ENCODE results near the gene PEF1.

Gene PEF1, protein sequence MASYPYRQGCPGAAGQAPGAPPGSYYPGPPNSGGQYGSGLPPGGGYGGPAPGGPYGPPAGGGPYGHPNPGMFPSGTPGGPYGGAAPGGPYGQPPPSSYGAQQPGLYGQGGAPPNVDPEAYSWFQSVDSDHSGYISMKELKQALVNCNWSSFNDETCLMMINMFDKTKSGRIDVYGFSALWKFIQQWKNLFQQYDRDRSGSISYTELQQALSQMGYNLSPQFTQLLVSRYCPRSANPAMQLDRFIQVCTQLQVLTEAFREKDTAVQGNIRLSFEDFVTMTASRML

DNA sequence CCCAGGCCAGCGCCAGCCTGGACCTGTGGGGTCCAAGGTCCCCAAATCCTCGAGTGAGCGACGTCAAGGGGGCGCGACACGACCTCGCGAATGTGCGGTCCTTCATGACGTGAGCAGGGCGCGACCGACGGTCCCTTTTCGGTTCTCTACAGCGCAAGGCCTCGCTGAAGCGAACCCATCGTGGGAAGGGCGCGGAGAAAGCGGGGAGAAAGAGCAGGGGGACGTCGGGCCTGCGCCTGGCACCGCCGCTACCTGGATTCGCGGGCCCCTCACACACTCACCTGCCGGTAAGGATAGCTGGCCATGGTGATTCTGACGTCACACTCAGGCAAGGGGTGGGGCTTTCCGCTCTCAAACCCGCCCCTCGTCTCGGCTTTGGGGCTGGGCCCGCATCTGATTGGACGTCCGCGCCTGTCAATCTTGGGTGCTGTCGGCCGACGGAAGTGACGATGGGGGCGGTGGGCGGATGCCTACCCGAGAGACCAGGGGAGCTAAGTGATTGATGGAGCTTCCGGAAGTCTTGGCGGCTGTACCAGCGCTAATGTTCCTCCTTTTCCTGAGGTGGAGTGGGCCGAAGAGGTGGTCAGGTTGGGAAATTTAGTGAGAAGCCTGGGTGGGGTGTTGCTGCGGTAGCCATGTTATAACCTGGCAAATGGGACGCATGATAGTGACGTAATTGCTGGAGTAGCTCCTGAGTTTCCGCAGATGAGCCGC is at the start of gene PEF1:
Gene PEF1, minus strand, starts transcription at position 317 of the 714 bp plus-strand sequence. Its CDS starts 12 bp downstream, at position 305.
- in situ Hi-C loops (cut with MboI; ENCODE audit: low sequenced_read_pairs), result no loop called here

DNA sequence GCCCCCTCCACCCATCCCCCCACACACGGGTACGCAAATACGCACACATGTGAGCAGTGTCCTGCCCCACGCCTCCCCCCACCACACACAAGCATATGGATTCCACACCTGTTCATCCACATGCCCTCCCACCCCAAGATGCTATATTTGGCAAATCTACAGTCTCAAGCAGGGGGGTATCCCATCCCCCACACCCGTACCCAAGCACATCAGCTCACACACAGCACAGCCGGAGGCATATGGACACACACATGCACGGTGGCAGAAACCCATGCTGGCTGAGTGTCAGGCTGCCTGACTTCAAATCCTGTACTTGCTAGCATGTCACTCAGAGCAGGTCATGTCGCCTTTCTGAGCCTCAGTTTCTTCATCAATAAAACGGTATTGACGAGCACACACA is 48.6 kb upstream of the PEF1 start:
- in situ Hi-C loops (cut with MboI; ENCODE audit: low sequenced_read_pairs), result no loop called here

DNA sequence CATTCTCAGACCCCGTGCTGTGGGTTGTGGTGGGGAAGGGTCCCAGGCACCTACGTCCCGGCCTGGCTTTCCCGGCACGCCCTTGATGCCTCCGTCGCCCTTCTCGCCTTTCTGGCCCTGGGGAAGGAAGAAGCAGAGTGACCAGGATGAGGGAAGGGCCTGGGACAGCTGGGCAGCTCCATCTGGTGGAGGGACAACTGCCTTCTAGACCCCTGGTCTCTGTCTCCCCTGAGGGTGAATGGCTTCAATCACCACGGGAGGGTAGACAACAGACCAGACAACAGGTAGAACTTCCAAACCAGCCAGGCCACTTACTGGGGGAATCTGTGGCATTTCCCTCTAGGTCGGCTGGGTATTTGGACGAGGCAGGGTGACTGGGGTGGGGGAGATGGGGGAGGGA is 47.3 kb upstream of the PEF1 start:
- in situ Hi-C loops (cut with MboI; ENCODE audit: low sequenced_read_pairs), result no loop called here

DNA sequence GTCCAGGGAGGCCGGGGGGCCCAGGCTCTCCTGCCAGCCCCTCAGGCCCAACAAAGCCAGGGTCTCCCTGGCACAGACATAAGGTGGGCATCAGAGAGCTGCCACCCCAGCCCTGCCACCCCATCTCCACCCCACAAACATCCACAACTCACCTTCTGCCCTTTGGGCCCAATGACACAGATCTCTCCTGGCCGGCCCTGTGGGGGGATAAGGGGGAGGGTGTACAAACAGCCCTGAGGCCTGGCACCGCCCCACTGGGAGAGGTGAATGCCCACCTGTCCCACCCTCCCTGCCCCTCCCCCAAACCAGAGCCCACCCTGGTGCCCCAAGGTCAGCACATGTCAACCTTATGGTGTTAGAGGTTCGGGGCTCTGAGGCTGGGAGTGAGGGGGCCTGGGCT is 46.8 kb upstream of the PEF1 start:
- in situ Hi-C loops (cut with MboI; ENCODE audit: low sequenced_read_pairs), result no loop called here

DNA sequence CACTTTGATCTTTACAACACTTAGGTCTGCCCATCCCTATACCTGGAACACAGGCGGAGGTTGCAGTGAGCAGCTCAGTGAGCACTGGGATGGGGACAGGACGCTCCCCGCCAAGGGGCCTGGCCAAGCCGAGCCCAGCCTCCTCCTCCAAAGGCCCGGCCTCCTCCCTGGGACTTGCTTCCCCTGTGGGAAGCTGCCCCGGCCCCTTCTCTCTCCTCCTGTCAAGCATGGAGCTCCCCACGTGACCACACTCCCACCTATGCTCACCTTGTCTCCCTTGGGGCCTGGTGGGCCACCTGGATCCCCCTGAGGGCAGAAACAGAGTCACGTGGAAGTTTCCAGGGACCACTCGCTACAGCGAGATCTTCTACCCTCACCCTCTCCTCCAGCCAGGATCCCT is 46.2 kb upstream of the PEF1 start:
- in situ Hi-C loops (cut with MboI; ENCODE audit: low sequenced_read_pairs), result no loop called here

DNA sequence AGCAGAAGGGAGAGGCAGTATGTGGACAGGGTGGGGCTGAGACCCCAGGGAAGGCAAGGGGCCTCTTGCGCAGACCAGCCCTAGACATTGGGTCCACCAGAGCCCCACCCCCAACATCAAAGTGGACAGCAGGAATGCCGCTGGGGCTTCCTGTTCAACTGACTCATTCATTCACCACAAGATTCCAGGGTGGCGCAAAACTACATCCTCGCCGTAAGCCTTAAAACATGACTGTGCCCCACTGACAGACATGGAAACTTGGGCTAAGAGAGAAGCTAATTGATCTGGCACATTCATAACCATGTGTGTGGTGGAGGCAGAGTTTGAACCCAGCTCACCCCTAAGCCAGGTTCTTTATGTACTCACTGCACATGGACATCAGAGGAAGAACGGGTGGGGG is 45.2 kb upstream of the PEF1 start:
- in situ Hi-C loops (cut with MboI; ENCODE audit: low sequenced_read_pairs), result no loop called here

DNA sequence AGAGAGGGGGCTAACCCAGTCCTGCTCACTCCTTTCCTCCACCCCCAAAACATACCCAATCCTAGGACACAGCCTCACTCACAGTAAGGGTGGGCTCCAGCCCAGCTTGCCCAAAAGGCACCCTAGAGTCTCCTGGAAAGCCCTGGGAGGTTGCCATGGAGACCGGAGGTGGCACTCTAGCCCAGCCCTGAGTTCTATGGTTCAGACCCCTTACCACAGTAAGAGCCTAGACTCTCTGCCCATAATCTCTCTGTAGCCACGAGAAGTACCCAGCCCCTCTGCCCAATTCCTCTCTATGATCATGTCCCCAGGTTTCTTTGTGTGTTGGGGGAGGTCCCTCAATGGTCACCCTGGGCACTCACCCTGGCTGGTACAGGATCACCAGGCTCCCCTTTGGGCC is 44.7 kb upstream of the PEF1 start:
- in situ Hi-C loops (cut with MboI; ENCODE audit: low sequenced_read_pairs), result no loop called here

DNA sequence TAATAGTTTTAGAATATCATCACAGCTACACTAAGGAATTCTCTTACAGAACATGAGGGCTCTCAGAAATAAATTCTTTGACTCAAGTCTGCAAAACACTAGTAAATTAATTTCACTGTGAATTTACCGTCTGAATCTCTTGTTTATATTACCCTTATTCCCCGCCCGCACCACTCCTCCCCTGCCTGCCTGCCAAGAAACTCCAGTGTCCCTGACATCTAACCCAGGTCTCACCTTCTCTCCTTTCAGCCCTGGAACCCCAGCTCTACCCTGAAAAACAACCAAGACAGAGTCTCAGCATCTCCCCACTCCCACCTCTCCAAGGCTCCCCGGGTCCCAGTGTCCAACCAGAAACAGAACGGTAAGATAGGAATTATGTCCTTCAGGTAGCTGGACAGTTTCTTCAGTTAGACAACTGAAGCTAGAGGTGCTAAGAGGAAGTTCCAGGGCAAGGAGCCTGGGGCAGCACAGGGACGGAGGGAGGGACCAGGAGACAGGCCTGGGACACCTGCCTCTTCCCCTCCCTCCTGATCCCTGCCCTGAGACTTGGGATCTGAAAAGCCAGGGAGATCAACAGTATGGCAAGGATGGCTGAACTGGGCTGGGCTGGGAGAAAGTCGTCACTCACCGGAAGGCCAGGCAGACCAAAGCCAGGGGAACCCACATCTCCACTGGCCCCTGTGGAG is 43.7 kb upstream of the PEF1 start:
- in situ Hi-C loops (cut with MboI; ENCODE audit: low sequenced_read_pairs), result no loop called here

DNA sequence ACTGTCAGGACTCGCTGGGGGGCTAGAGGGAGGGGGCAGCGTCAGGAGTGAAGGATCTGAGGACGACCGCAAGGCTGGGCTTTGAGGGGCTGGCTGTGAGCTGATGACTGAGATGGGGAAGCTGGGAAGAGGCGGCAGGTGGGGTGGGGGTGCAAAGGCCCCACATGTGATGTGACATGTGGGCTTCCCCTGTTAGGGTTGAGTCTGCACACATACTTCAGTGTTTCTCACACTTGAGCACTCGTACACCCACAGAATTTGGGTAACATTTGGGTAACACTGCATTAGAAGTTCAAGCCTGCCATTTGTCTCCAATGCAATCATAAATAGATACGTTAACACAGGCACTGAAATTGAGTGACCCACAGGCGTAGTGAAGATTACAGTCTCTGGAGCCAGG is 42.9 kb upstream of the PEF1 start:
- in situ Hi-C loops (cut with MboI; ENCODE audit: low sequenced_read_pairs), result no loop called here

DNA sequence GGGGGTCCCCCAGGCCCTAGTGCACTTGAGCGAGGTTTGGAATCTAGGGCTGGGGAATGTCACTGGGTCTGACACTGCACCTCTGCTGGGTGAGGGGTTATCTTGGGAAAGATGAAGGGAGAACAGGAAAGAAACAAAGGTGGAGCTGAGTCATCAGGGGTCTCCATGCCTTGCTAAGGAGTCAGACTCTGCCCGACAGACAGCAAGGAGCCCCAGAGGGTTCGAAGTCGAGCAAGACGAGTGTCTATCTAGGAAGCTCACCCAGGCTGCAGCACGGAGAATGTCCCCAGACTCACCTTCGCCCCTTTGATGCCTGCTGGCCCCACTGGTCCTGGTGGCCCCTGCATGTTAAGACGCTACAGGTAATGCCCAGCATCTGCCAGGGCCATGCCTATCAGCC is 41.1 kb upstream of the PEF1 start:
- in situ Hi-C loops (cut with MboI; ENCODE audit: low sequenced_read_pairs), result no loop called here

DNA sequence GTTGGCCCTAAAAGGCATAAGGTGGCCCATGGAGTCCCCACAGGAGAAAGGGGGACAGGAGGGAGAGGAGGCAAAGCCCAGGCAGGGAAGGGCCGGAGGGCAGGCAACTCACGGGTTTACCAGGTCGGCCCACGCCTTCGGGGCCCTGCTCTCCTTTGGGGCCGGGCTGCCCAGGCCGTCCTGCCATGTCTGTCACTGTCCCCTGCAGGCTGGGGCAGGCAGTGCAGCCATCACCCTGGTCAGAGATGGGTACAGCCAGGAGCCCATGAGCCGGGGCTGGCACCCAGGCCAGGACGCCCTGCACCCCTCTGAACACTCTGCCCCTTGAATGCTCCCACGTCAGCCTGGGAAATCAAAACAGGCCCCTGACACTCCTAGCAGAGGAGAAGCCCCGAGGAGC is 39.3 kb upstream of the PEF1 start:
- in situ Hi-C loops (cut with MboI; ENCODE audit: low sequenced_read_pairs), result no loop called here

DNA sequence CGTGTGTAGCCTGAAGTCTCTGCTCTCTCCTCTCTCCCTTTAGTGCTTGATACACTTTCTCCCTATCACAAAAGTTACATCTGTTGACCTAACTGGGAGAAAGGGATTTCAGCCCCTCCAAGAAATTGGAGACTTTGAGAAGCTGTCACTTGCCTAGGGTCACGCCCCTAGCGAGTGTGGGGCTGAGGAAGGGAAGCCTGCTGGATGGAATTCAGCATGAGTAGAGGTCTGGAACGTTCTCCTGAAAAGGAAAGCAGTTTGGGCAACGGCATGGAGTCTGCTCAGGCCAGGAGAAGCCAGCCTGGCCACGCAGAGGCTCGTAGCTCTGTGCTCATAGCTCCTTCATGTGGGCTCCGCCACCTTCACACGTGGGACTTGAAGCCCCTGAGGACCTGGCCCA is 36.7 kb upstream of the PEF1 start:
- in situ Hi-C loops (cut with MboI; ENCODE audit: low sequenced_read_pairs), result no loop called here

DNA sequence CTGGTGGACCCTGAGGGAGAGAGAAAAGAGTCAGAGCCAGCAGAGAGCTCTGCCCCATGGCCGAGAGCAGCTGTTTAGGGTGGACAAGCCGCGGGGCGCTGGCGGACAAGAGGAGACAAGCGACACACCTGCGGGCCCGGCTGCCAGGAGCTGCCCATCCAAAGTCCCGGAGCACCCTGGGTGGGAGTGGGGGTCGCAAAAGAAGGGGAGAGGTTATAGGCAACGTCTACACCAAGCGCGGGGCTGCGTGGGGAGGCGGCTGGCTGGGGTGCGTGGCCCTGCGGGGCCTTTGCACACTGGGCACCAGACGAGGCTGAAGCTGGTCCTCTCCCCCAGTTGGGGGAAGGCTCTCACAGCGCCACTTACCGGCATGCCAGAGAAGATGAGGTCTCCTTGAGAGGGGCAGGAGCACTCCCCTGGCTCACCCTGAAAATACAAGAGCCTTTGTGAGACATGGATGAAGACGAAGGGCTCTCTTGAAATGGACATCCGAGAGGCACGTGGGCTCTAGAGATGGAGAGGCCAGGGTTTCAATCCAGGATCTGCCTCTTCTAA is 35.1 kb upstream of the PEF1 start:
- in situ Hi-C loops (cut with MboI; ENCODE audit: low sequenced_read_pairs), result no loop called here

DNA sequence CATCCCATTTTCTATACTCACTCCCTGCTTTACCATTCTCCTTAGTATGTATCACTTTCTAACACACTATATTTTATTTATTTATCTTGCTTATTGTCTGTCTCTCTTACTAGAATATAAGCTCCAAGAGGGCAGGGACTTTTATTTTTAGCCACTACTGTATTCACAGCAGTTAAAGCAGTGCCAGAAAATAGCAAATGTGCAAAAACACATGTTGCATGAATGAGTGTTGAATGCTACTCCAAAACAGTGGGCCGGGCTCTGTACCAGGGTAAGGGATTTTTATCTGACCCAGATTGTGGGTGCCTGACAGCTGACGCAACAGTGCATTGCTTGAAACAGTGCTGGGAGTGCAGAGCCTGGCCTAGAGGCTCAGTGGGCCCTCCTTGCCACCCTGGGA is 34.4 kb upstream of the PEF1 start:
- in situ Hi-C loops (cut with MboI; ENCODE audit: low sequenced_read_pairs), result no loop called here

DNA sequence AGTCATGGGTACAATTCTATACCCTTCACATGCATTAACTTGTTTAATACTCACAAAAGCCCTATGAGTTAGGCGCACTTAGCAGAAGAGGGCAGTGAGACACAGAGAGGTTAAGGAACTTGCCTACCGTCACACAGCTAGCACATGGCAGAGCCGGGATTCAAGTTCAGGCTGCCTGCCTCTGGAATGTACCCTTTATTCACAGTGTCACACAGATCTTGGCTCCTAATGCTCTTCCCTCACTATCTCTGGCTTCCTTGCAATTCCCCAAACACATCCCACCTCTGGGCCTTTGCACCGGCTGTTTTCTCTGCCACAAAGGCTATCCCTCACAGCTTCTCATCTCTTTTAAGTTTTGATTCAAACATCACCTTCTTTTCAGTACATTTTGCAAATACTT is 34.0 kb upstream of the PEF1 start:
- in situ Hi-C loops (cut with MboI; ENCODE audit: low sequenced_read_pairs), result no loop called here

DNA sequence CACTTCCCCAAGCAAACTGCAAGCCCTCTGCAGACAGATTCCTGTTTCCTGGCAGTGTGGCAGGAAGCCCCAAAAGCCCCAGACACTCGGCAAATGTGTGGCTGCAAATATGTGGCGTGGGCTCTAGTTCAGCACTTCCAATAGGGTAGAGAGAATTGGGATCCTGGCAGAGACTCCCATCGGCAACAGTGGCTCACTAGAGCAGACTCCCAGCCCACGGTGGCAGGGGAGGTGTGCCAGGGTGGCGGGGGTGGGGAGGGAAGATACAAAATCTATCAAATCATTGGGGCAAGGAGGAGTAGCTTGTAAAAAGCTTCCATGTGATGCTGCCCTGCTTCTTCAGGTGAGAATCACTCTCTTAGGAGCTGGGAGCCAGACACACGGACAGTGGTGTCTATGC is 33.3 kb upstream of the PEF1 start:
- in situ Hi-C loops (cut with MboI; ENCODE audit: low sequenced_read_pairs), result no loop called here

DNA sequence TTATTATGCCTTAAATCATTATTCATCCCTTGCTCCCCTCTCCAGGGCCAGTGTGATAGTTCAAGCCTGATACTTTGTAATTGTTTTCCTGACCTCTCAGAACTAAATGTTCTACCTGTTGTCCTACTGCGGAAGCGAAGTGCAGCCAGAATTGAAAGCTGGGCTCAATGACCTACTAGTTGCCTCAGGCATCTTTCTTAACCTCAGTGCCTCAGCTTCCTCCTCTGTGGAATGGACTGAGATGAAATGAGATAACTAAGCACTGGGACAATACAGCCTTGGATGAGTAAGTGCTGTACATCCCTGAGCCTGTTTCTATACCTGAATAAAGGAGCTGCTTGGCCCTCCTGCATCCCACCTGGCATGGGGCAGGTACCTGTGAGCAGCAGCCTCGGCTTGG is 32.7 kb upstream of the PEF1 start:
- in situ Hi-C loops (cut with MboI; ENCODE audit: low sequenced_read_pairs), result no loop called here

DNA sequence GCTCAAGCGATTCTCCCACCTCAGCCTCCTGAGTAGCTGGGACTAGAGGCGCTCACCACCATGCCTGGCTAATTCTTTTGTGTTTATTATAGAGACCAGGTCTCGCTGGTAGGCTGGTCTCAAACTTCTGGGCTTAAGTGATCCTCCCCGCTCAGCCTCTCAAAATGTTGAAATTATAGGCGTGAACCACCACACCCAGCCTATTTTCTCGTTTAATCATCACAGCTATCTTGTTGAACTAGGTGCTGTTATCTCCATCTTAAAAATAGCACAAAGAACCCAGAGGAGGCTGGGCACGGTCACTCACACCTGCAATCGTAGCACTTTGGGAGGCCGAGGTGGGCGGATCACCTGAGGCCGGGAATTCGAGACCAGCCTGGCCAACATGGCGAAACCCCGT is 31.1 kb upstream of the PEF1 start:
- in situ Hi-C loops (cut with MboI; ENCODE audit: low sequenced_read_pairs), result no loop called here

DNA sequence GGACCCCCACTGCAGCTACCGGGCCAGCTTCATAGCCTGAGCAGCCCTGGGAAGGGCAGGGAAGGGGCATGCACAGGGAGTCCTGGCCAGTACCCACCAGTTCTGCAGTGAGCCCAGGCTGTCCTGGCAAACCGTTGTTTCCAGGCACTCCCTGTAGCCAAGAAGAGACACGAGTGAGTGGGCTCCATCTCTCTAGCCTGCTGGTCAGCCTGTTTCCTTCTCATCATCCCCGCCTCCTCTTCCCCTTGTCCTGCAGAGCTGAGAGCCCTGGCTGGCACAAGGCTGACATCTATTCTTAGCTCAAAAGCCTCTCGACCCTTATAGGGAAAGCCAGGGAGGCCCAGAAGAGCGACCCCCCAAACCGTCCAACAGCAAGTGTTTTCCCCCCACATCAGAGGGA is 30.5 kb upstream of the PEF1 start:
- in situ Hi-C loops (cut with MboI; ENCODE audit: low sequenced_read_pairs), result no loop called here

DNA sequence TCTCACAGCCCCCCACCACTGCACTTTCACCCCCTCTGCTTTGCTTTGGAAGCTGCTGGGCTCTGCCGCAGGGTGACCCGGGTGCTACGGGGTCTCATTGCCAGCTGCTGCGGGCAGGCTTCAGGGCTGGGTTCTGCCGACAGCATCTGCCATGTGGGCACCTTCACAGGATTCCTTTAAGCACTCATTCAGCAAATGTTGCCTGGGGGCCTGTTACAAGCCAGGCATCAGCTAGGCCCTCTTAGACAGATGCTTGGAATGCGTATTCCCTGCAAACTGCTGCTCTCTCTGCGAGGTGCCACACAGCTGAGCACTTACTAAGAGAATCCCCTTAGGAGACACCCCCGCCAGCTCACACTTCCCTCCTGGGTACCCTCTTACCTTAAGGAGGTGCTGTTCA is 29.9 kb upstream of the PEF1 start:
- in situ Hi-C loops (cut with MboI; ENCODE audit: low sequenced_read_pairs), result loop anchor here (25.0 kb wide), 1 partner anchor 288 kb away; no protein-coding TSS in a partner anchor

DNA sequence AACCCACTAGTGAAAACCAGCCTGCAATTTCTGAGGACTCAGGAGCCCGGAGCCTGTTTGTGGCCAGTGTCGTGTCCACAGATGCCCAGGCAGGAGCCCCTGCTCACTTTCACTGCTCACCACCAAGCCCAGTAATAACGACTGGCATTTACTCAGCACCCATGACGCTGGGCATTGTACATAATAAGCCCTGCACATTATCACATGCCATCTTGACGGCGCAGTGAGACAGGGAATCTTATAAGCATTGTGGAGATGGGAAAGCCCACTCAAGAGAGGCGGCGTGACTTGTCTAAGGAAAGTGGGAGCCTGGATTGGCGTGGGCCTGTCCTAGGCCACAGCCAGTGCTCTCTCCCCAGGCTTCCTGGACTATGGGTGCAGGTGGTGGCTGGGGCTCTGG is 28.8 kb upstream of the PEF1 start:
- in situ Hi-C loops (cut with MboI; ENCODE audit: low sequenced_read_pairs), result loop anchor here (25.0 kb wide), 1 partner anchor 289 kb away; no protein-coding TSS in a partner anchor

DNA sequence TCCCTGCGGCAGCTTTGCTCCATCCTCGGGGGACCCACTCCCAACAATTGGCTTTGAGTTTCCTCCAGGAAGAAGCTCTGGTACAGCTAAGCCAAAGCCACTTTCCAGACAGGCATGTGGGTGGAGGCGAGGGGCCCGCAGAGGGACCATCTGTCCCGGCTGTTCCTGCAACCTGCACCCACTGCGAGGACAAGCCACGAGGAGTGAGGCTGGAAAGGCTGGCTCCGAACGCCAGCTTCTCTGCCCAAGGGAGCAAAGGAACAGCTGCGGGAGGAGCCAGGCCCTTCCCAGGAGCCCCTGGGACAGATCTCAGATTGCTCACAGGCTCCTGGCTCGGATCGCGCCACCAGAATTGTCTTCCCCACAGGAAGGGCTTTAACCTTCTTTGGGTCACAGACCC is 28.3 kb upstream of the PEF1 start:
- in situ Hi-C loops (cut with MboI; ENCODE audit: low sequenced_read_pairs), result loop anchor here (25.0 kb wide), 1 partner anchor 289 kb away; no protein-coding TSS in a partner anchor
